ENCODE data around the gene DOCK9.

Gene DOCK9

GRCh38 chr13:98997738-98998641 lies 20.1 kb upstream of the DOCK9 start:
- Histone ChIP-seq H3K27me3 (ENCODE audit: insufficient read depth, low read depth) (no peaks in the 10 kb centered on the region), H3K9ac (no peak overlapping the region), H3K4me1 (ENCODE audit: low read depth, poor library complexity, severe bottlenecking) (no peaks in the 10 kb centered on the region), H4K20me1 (ENCODE audit: insufficient read depth) (no peaks in the 10 kb centered on the region), H3K27ac (no peak overlapping the region), H3K4me2 (no peak overlapping the region), H3K79me2 (ENCODE audit: insufficient read depth, low read depth) (no peaks in the 10 kb centered on the region), H3K36me3 (ENCODE audit: insufficient read depth) (no peaks in the 10 kb centered on the region), H3K4me3 (IDR thresholded peaks at IDR 0.05; ENCODE audit: insufficient read depth, low read depth, low read length) (no peak overlapping the region), H2AFZ (ENCODE audit: low read depth) (no peak overlapping the region)
- TF ChIP-seq, protein P1, sequence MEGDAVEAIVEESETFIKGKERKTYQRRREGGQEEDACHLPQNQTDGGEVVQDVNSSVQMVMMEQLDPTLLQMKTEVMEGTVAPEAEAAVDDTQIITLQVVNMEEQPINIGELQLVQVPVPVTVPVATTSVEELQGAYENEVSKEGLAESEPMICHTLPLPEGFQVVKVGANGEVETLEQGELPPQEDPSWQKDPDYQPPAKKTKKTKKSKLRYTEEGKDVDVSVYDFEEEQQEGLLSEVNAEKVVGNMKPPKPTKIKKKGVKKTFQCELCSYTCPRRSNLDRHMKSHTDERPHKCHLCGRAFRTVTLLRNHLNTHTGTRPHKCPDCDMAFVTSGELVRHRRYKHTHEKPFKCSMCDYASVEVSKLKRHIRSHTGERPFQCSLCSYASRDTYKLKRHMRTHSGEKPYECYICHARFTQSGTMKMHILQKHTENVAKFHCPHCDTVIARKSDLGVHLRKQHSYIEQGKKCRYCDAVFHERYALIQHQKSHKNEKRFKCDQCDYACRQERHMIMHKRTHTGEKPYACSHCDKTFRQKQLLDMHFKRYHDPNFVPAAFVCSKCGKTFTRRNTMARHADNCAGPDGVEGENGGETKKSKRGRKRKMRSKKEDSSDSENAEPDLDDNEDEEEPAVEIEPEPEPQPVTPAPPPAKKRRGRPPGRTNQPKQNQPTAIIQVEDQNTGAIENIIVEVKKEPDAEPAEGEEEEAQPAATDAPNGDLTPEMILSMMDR (conservative IDR thresholded peaks at IDR 0.05; ENCODE audit: low read depth, low read length): no peak

- Histone ChIP-seq H4K20me1 (ENCODE audit: insufficient read depth) (no peaks in the 10 kb centered on the region), H3K4me3 (IDR thresholded peaks at IDR 0.05; ENCODE audit: insufficient read depth, low read depth, low read length) (no peak overlapping the region), H3K9ac (no peak overlapping the region), H3K36me3 (ENCODE audit: insufficient read depth) (no peaks in the 10 kb centered on the region), H3K79me2 (ENCODE audit: insufficient read depth, low read depth) (no peaks in the 10 kb centered on the region), H3K27ac (no peak overlapping the region), H2AFZ (ENCODE audit: low read depth) (no peak overlapping the region), H3K4me2 (no peak overlapping the region), H3K27me3 (ENCODE audit: insufficient read depth, low read depth) (no peaks in the 10 kb centered on the region), H3K4me1 (ENCODE audit: low read depth, poor library complexity, severe bottlenecking) (no peaks in the 10 kb centered on the region)
- TF ChIP-seq, protein P1 (conservative IDR thresholded peaks at IDR 0.05; ENCODE audit: low read depth, low read length): no peak
Measured at GRCh38 chr13:98997011-98997730, 19.3 kb upstream of the DOCK9 start.

GRCh38 chr13:98996046-98996445 lies 18.2 kb upstream of the DOCK9 start:
- Histone ChIP-seq H4K20me1 (ENCODE audit: insufficient read depth) (no peaks in the 10 kb centered on the region), H3K9ac (no peak overlapping the region), H3K4me2 (no peak overlapping the region), H3K36me3 (ENCODE audit: insufficient read depth) (no peaks in the 10 kb centered on the region), H2AFZ (ENCODE audit: low read depth) (no peak overlapping the region), H3K4me3 (IDR thresholded peaks at IDR 0.05; ENCODE audit: insufficient read depth, low read depth, low read length) (no peak overlapping the region), H3K27ac (no peak overlapping the region), H3K4me1 (ENCODE audit: low read depth, poor library complexity, severe bottlenecking) (no peaks in the 10 kb centered on the region), H3K79me2 (ENCODE audit: insufficient read depth, low read depth) (no peaks in the 10 kb centered on the region), H3K27me3 (ENCODE audit: insufficient read depth, low read depth) (no peaks in the 10 kb centered on the region)
- TF ChIP-seq, protein P1 (conservative IDR thresholded peaks at IDR 0.05; ENCODE audit: low read depth, low read length): no peak

DNA sequence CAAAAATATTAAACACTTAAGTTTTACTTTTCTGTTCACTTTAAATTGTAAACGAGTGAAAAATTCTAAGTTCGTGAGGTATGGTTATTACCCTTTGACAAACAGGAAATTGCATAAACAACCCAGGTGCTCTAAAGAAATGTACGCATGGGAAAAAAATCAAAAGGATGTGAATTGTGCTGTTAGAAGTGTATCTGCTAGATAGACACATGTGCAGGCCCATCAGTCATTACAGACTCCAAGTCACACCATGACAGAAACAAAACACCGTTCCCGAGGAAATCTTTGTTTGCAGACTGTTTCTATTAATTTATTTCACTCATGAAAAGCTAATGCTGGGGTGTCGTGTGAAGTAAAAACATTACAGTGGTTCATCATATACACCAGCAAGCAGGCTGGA lies 17.0 kb upstream of the DOCK9 start:
- TF ChIP-seq, protein P1 (conservative IDR thresholded peaks at IDR 0.05; ENCODE audit: low read depth, low read length): no peak
- H3K79me2 ChIP-seq (ENCODE audit: insufficient read depth, low read depth): no peaks in the 10 kb centered on the region
- no peaks in the 10 kb centered on the region for H4K20me1 ChIP-seq (ENCODE audit: insufficient read depth)
- no peak overlapping the region for H3K27ac ChIP-seq
- H3K9ac ChIP-seq: no peak overlapping the region
- no peak overlapping the region for H3K4me2 ChIP-seq
- H2AFZ ChIP-seq (ENCODE audit: low read depth): no peak overlapping the region
- H3K4me3 ChIP-seq (IDR thresholded peaks at IDR 0.05; ENCODE audit: insufficient read depth, low read depth, low read length): no peak overlapping the region
- H3K27me3 ChIP-seq (ENCODE audit: insufficient read depth, low read depth): no peaks in the 10 kb centered on the region
- H3K36me3 ChIP-seq (ENCODE audit: insufficient read depth): no peaks in the 10 kb centered on the region
- no peaks in the 10 kb centered on the region for H3K4me1 ChIP-seq (ENCODE audit: low read depth, poor library complexity, severe bottlenecking)
